GM12878 (cell line): Measurements from ENCODE around the gene TGFBR1. TPM values are rescaled to one million over a fixed set of nuclear protein-coding genes. Genes with fewer than 3 reads are reported as not detected.

ENCODE experiments used
- ATAC-seq: fragments of 200-7000 bp; cut with Tn5 transposase; 3 replicates; pipeline ENCODE4 v1.9.1; 2020; ENCODE audit warnings: mild to moderate bottlenecking, moderate library complexity
- BruUV-seq: library from RNA; stranded (reverse); fragments of 400-500 nt; replicated peaks from 2 replicates; lab custom pipeline; 2021; lab: Mats Ljungman, UMichigan
- CTCF ChIA-PET: fragments of 300-600 bp; sonication (Branson Sonifier 250); formaldehyde crosslinking; extraction: SDS; loops from one replicate; lab custom pipeline; 2021; ENCODE audit warnings: inconsistent platforms; lab: Yijun Ruan, JAX
- POLR2A ChIA-PET: fragments of 350-600 bp; formaldehyde crosslinking; extraction: SDS; loops from one replicate; lab custom pipeline; 2021; ENCODE audit warnings: inconsistent platforms; lab: Charles Lee
- RAD21 ChIA-PET: fragments of 300-600 bp; sonication (Branson Sonifier 250); formaldehyde crosslinking; loops from one replicate; lab custom pipeline; 2023; ENCODE audit warnings: antibody characterized with exemption; ENCODE audit not compliant: unreplicated experiment; lab: Charles Lee
- SMC1A ChIA-PET: fragments of 300-600 bp; sonication (Branson Sonifier 250); formaldehyde crosslinking; loops from one replicate; lab custom pipeline; 2023; ENCODE audit not compliant: unreplicated experiment, uncharacterized antibody; lab: Charles Lee
- DNase-seq: peaks from one replicate; pipeline ENCODE4 v3.0.0-alpha.2; 2011; ENCODE audit warnings: low read depth, low spot score
- FAIRE-seq: peaks from 3 replicates; lab custom pipeline; 2011; peaks lifted over from hg19 to GRCh38; lab: Jason Lieb, UNC
- H2AFZ ChIP-seq: 2 replicates; pipeline ENCODE4 v1.6.0; 2011; ENCODE audit warnings: low read depth, low read length, control low read depth; ENCODE audit not compliant: control insufficient read depth
- H3K27ac ChIP-seq: 2 replicates; pipeline ENCODE4 v1.5.1; 2011; ENCODE audit warnings: control low read depth; ENCODE audit not compliant: control insufficient read depth, insufficient read depth
- H3K27me3 ChIP-seq, 2 experiments: replicated peaks in 1 of 2; 2 replicates each; pipeline versions ENCODE4 v1.6.0 to v1.6.1; 2011; ENCODE audit warnings: low read length in 1 of 2; ENCODE audit not compliant: control insufficient read depth in 2 of 2, insufficient read depth in 2 of 2
- H3K36me3 ChIP-seq, 2 experiments: 2 replicates each; pipeline ENCODE4 v1.5.1; 2011; ENCODE audit warnings: low read length in 1 of 2; ENCODE audit not compliant: control insufficient read depth in 2 of 2, insufficient read depth in 2 of 2
- H3K4me1 ChIP-seq: 2 replicates; pipeline ENCODE4 v1.6.1; 2011; ENCODE audit warnings: mild to moderate bottlenecking, low read length, moderate library complexity, mixed read lengths; ENCODE audit not compliant: control insufficient read depth, insufficient read depth
- H3K4me2 ChIP-seq: 2 replicates; pipeline ENCODE4 v1.6.0; 2011; ENCODE audit warnings: control low read depth; ENCODE audit not compliant: control insufficient read depth, insufficient read depth
- H3K4me3 ChIP-seq: fragments of 200-600 bp; sonication (generic); 2 replicates; pipeline ENCODE4 v1.5.1; 2016
- H3K79me2 ChIP-seq: 2 replicates; pipeline ENCODE4 v1.6.0; 2011; ENCODE audit warnings: low read length; ENCODE audit not compliant: control insufficient read depth, insufficient read depth
- H3K9ac ChIP-seq: 2 replicates; pipeline ENCODE4 v1.8.0; 2011; ENCODE audit warnings: low read length, control low read depth, mixed read lengths; ENCODE audit not compliant: control insufficient read depth, insufficient read depth
- H3K9me3 ChIP-seq: replicated peaks from 3 replicates; pipeline ENCODE4 v1.5.1; 2011; ENCODE audit warnings: mild to moderate bottlenecking, low read length; ENCODE audit not compliant: control insufficient read depth, insufficient read depth
- H4K20me1 ChIP-seq: 2 replicates; pipeline ENCODE4 v1.6.0; 2011; ENCODE audit not compliant: control insufficient read depth, insufficient read depth
- DPF2 ChIP-seq: fragments of 450-650 bp; IDR thresholded peaks from 2 replicates; pipeline ENCODE4 v1.6.1; 2017; ENCODE audit warnings: mild to moderate bottlenecking
- JUNB ChIP-seq: IDR thresholded peaks from 2 replicates; pipeline ENCODE4 v1.6.1; 2016; ENCODE audit warnings: antibody characterized with exemption, mild to moderate bottlenecking
- MLLT1 ChIP-seq: fragments of 450-650 bp; IDR thresholded peaks from 2 replicates; pipeline ENCODE4 v1.6.1; 2016; ENCODE audit warnings: mild to moderate bottlenecking
- MTA2 ChIP-seq: fragments of 450-650 bp; IDR thresholded peaks from 2 replicates; pipeline ENCODE4 v1.6.1; 2016; ENCODE audit warnings: low read depth, mild to moderate bottlenecking, moderate library complexity
- NKRF ChIP-seq: fragments of 450-650 bp; conservative IDR thresholded peaks from 2 replicates; pipeline ENCODE4 v1.6.1; 2017; ENCODE audit warnings: mild to moderate bottlenecking, moderate library complexity
- NR2C2 ChIP-seq: IDR thresholded peaks from 2 replicates; pipeline ENCODE4 v1.6.1; 2011; ENCODE audit warnings: borderline replicate concordance, low read depth; ENCODE audit not compliant: control insufficient read depth, insufficient read length
- NRF1 ChIP-seq: conservative IDR thresholded peaks from 2 replicates; pipeline ENCODE4 v1.6.1; 2011; ENCODE audit warnings: mild to moderate bottlenecking, low read depth, low read length, improper control_type of control experiment
- PAX5 ChIP-seq: IDR thresholded peaks from 2 replicates; pipeline ENCODE4 v1.6.1; 2011; ENCODE audit warnings: low read depth, low read length, borderline replicate concordance
- RUNX3 ChIP-seq: IDR thresholded peaks from 2 replicates; pipeline ENCODE4 v1.6.1; 2012; ENCODE audit warnings: low read length, inconsistent platforms
- ZBTB40 ChIP-seq: fragments of 450-650 bp; IDR thresholded peaks from 2 replicates; pipeline ENCODE4 v1.6.1; 2016; ENCODE audit warnings: mild to moderate bottlenecking, moderate library complexity, borderline replicate concordance
- WGBS: methylation state at CpG from one replicate; pipeline ENCODE4 v1.1.6; 2016; ENCODE audit warnings: low lambda C conversion rate; ENCODE audit not compliant: insufficient replicate concordance, insufficient coverage; ENCODE audit errors: missing lambda C conversion rate; 5-methylcytosine and 5-hydroxymethylcytosine counted together
- in situ Hi-C: fragments of 300-500 bp; cut with MboI; formaldehyde crosslinking; loops from 9 replicates; pipeline ENCODE4 v1.14.3; 2018; ENCODE audit warnings: mixed read lengths
- intact Hi-C: fragments of 100-400 bp; cut with micrococcal nuclease; formaldehyde crosslinking; loops from one replicate; pipeline ENCODE4 v1.14.2; 2022; ENCODE audit not compliant: unreplicated experiment
- polyA plus RNA-seq, 11 experiments: library from polyadenylated mRNA; depleted of rRNA in 4 of 11; unstranded in 6 of 11; stranded (reverse) in 5 of 11; fragments of >200 nt; fragmentation: Nextera tagmentation in 4 of 11; fragmentation: Illumina TruSeq in 1 of 11; extraction: Ambion mirVana in 4 of 11; extraction: Trizol in 1 of 11; gene quantifications; 1 replicate in 1 of 11; 2 replicates in 10 of 11; pipeline versions ENCODE4 v1.2.1 to v1.2.3, GENCODE V29; 2011 to 2016; ENCODE audit warnings: inconsistent platforms in 2 of 11, missing spikeins in 2 of 11, low read depth in 1 of 11
- total RNA-seq, 4 experiments: library from RNA; depleted of rRNA in 3 of 4; stranded (reverse); fragments of >200 nt in 3 of 4; fragmentation: Illumina TruSeq in 1 of 4; extraction: Trizol in 1 of 4; gene quantifications; 2 replicates each; pipeline versions ENCODE4 v1.2.1 to v1.2.3, GENCODE V29; 2013 to 2021

The TGFBR1 gene
- total and polyA plus RNA-seq, 10 of the 15 experiments (the other 5 are each of a cell fraction or from before 2014, with no cell fraction given): 2.9 to 27.2 (median 16.6) TPM

- SMC1A ChIA-PET: interaction anchor here (0.9 to 5.0 kb wide), 8 partner anchors 10 to 92 kb away, joined by 3 to 62 read pairs (median 4); no protein-coding TSS in a partner anchor
- BruUV-seq: no TSS peak
- RAD21 ChIA-PET: interaction anchor here (0.5 to 7.1 kb wide), 4 partner anchors 10 to 72 kb away, joined by 3 to 58 read pairs (median 9); partner anchors contain the start of genes ALG2 and SEC61B
- Histone ChIP-seq H3K9me3 (no peaks in the 10 kb centered on the region), H3K27ac (no peak overlapping the region), H2AFZ (no peak overlapping the region; the same call in 1 of the 2 replicates), H4K20me1 (no peaks in the 10 kb centered on the region), H3K27me3 (no peaks in the 10 kb centered on the region), H3K9ac (no peak overlapping the region), H3K79me2 (no peaks in the 10 kb centered on the region), H3K4me3 (no peak overlapping the region), H3K4me2 (no peak overlapping the region), H3K36me3 (no peaks in the 10 kb centered on the region), H3K4me1 (peaks cover 8% of the 10 kb centered on the region)
- ATAC-seq: peak; percentile 81
- POLR2A ChIA-PET: interaction anchor here (2.2 to 2.4 kb wide), 2 partner anchors 10 to 49 kb away, joined by 6 to 10 read pairs; partner anchors contain the start of genes ALG2 and SEC61B
- WGBS: 72% methylated on average over 10 of the region's 10 CpGs
- peak; percentile 65 for FAIRE-seq
- in situ Hi-C loops (no loop called here), intact Hi-C loops (no loop called here)
- CTCF ChIA-PET: interaction anchor here (0.6 to 8.5 kb wide), 7 partner anchors 10 to 340 kb away, joined by 3 to 75 read pairs (median 4); no protein-coding TSS in a partner anchor
- DNase-seq: no peak
- no peak for TF ChIP-seq MTA2
- TF ChIP-seq NR2C2: no peak
- no peak for TF ChIP-seq MLLT1
- no peak for TF ChIP-seq NKRF
- 0 out of 2 replicates have a peak, but pooled peaks have one; percentile 20 for TF ChIP-seq DPF2
- no peak for TF ChIP-seq NRF1
- TF ChIP-seq PAX5: no peak
- TF ChIP-seq ZBTB40: no peak
- TF ChIP-seq JUNB: peak; percentile 86
- 0 out of 2 replicates have a peak, but pooled peaks have one; percentile 31 for TF ChIP-seq RUNX3
These were observed 68.9 kb downstream of the TGFBR1 start for GRCh38 chr9:99173570-99174504.
